22Rv1 (cell line): Measurements from ENCODE around the gene EEF2.

Experiments used
- CTCF ChIP-seq: fragments of 450-650 bp; IDR thresholded peaks from 2 replicates; pipeline ENCODE4 v1.5.1; 2017; ENCODE audit warnings: mild to moderate bottlenecking
- ZFX ChIP-seq: fragments of 450-650 bp; IDR thresholded peaks from 2 replicates; pipeline ENCODE4 v1.6.1; 2017; ENCODE audit warnings: antibody characterized with exemption, borderline replicate concordance

DNA sequence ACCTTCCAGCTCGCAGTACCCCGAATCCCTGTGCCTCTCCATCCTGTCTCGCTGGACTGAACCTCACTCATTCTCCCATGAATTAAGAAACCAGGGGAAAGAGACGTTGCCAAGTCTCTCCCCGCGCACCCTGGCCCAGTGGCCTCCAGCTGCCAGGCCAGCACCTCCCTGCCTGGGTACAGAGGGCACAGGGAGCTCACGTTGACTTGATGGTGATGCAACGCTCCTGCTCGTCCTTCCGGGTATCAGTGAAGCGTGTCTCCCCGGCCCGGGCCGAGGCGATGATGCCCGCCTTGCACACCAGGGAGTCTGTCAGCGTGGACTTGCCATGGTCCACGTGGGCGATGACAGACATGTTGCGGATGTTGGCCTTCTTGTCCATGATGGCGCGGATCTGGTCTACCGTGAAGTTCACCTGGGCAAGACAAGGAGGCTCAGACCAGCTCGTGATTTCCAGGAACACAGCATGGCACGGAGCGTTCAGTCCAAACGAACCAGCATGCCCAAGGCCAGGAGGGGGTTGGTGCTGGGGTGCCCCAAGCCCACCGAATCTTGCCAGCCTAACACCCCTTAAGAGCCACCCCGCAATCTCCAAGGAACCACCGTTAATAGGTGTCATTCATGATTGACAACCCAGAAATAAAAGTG, 1.2 kb downstream of the EEF2 start:
- TF ChIP-seq CTCF (no peak), ZFX (no peak)
